Stimulated activated CD4-positive, alpha-beta T cell treated with anti-CD3 and anti-CD28 coated beads, TNF-alpha, amount 100 ng/mL, for 48 hours (primary cell): Measurements from ENCODE around the gene EPHB6.

Source experiments
- DNase-seq, 3 donors: peaks; one replicate each; pipeline ENCODE4 v3.0.0-alpha.2; 2020; ENCODE audit warnings: low read depth in 3 of 3

The EPHB6 gene

GRCh38 chr7:142896151-142896550, 41.3 kb downstream of the EPHB6 start:
- no peak for DNase-seq

- DNase-seq, result no peak
Observed at GRCh38 chr7:142896741-142897379, 42.0 kb downstream of the EPHB6 start.

GRCh38 chr7:142897691-142898090, 42.8 kb downstream of the EPHB6 start:
- DNase-seq, result no peak

GRCh38 chr7:142898377-142899170, 43.7 kb downstream of the EPHB6 start:
- no peak for DNase-seq

DNA sequence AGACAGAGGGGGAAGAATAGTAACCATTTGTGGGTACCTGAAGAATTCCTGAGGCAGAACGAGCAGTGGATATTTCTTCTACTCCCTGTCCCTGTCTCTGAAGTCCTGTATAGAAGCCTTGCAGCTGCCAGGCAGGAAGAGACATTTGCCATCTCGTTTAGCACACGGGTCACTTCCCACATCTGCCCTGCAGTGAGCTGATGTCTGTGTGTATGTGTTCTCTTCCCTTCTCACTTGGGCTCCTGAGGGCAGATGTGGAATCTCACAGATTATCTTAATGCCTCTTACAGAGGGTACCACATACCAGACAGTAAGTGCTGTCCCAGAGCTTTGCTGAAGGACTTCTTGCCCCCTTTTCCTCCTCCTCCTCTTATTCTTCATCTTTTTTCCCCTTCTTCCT, 44.8 kb downstream of the EPHB6 start:
- DNase-seq, result no peak

GRCh38 chr7:142901426-142902259, 46.8 kb downstream of the EPHB6 start:
- DNase-seq, result no peak

- DNase-seq, result no peak
Observed at GRCh38 chr7:142904128-142904527, 49.3 kb downstream of the EPHB6 start.

DNA sequence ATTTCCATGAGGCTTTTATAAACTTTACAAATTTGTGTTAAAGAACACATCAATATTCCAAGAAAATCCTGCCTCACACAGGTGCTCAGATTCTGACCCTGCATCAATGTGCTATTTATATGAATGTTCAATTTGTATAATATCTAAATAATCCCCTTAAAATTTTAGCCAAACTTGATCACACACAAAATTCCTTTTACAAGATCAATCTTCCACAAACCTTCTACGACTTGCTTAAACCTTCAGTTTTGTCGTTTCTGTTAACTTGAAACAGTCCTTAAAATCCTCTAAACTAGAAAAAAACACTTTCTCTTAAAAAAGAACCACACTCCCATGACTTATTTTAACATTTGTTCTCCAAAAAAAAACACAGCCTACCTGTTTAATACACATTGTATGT, 50.9 kb downstream of the EPHB6 start:
- DNase-seq, result no peak

GRCh38 chr7:142906643-142907042, 51.8 kb downstream of the EPHB6 start:
- DNase-seq, result no peak

GRCh38 chr7:142908290-142908689, 53.4 kb downstream of the EPHB6 start:
- DNase-seq, result no peak

DNA sequence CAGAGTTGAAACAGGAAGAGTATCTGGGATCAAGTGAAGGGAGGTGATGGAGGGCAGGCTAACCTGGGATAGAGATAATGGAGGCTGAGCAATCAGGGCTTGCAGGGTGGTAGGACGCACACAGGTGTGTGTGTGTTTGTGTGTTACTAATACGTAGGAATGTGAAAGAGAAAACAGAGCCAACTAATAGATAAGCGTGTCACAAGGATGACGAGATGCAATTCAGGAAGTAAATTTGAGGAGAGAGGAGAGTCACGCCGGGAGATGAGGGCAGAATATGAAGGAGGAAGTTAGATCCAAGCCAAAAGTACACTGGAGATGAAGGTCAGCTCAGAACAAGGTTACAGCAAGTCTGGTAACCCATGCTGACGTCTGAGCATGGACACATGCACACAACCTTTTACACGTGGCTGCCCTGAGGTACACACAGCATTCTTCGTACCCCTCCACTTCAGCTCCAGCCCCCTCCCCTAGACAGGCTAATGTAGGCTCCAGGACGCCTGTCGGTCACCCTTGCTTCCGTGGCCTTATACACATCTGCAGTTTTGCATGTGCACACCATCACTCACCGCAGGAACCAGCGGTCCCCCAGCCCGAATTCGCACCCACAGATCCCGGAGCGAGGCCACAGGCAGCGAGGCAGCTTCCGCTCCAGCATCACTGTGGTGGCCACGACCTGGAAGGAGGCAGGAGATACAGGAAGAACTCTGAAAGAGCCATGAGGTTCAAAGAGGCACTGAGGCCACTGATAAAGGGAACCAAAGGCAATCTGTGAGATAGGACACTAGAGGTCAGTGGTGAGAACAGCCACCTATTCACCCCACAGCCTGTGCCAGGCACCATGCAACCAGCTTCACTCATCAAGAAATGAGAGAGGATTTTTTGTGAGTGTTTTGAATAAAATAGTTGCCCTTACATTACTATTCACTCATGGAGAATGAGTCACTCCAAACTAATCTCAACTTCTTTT, 54.3 kb downstream of the EPHB6 start:
- no peak for DNase-seq

- DNase-seq, result no peak
Observed at GRCh38 chr7:142910031-142910433, 55.2 kb downstream of the EPHB6 start.

DNA sequence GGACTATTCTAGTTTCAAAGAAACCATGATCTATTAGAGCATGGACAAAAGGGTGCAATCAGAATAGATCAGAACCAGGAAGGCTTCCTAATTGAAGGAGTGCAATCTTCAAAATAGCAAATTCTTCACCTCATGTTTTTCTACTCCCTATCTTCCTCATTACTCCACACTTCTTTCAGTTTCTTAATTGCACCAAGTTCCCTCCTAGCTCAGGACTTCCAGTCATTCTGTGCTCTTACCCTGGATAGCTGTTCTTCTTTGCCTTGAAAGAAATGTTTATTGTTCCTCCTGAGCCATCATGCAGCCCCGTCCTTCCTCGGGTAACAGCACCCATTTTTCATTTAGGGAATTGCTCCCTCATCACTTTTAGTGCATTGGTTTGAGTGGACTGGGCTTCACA, 55.6 kb downstream of the EPHB6 start:
- DNase-seq, result no peak

DNA sequence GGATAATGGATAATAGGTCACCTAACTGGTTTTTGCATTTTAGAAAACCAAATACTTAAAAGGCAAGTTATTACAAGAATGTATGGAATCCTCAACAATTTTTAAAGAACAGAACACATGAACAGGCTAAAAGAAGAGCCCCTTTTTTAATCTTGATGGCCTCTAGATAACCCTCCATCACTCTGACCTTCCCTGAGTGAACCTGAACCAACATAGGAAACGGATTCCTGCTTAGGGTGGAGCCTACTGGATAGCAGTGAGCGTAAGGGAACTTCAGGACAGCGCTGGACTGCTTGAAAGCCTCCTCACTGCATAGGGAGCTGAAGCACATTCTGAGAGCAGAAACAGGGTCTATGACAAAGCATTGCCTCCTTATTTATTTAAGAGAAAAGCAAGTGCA, 58.2 kb downstream of the EPHB6 start:
- no peak for DNase-seq

DNA sequence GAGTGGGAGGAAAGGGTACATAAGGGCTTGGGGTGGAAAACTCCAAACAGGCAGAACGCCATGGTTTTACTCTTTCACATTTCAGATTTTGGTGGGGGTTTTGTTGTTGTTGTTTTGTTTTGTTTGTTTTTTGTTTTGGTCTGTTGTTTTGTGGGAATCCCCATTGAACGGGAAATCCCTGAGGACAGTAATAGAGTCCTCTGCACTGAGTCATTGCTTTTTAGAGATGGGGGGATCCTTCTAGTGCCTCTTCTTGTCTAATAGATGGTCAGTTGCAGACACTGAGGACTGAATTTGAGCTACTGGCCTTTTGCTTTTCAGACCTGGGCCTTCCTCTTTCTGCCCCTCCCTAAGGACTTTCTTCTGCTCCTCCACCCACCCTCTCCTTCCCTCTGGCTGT, 58.7 kb downstream of the EPHB6 start:
- no peak for DNase-seq

GRCh38 chr7:142914121-142914520, 59.2 kb downstream of the EPHB6 start:
- DNase-seq, result no peak

GRCh38 chr7:142915315-142915714, 60.4 kb downstream of the EPHB6 start:
- DNase-seq, result no peak

DNA sequence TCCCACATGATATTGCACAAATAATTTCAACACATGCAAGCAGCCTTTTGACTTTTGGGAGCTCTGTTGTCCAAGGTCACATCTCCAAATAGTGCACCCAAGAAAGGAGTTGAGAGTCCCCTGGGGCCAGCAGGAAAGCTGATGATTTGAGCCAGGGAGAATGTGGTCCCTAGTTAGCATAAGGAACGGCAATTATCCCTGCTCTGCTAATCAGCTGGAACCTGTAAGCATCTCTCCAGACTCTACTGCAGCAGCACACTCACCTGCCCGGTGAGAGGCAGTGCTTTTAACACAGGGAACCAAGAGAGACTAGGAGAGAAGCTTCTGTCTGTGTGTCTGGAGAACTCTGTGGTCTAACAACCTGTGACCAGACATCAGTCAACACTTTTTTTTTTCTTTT, 61.6 kb downstream of the EPHB6 start:
- DNase-seq, result no peak

- no peak for DNase-seq
Observed at GRCh38 chr7:142917447-142917846, 62.6 kb downstream of the EPHB6 start.

GRCh38 chr7:142918901-142919300, 64.0 kb downstream of the EPHB6 start:
- no peak for DNase-seq

DNA sequence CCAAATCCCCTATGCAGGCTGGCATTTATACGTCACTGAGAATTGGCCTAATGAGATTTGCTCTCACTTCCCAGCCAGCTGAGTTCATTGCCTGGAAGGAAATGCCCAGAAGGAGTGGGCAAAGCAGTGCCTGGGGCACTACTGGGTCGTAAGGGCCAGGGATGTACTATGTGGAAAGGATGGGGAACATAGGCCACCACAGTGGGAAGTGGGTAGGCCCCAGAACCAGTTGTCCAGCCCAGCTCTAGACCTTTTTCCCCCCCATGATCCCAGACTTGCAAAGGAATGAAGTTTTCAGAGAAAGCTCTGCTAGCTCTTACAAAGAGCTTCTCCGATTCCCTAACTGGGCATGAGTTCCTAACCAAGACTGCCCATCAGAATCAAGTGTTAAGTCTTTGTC, 64.8 kb downstream of the EPHB6 start:
- no peak for DNase-seq
